Common myeloid progenitor, CD34-positive (primary cell): ENCODE results near the gene DAD1. TPM values are rescaled to one million over a fixed set of nuclear protein-coding genes. Genes with fewer than 3 reads are reported as not detected.
"Not testable (repeated sequence)": the region's sequence is repeated elsewhere in the genome, so short reads cannot be mapped to it uniquely, and the experiment has no call there.

Source experiments
- CTCF ChIA-PET: fragments of 350-600 bp; sonication (Branson Sonifier 250); formaldehyde crosslinking; loops from one replicate; lab custom pipeline; 2021; ENCODE audit warnings: antibody characterized with exemption; lab: Charles Lee
- POLR2A ChIA-PET: fragments of 350-600 bp; sonication (Branson Sonifier 250); formaldehyde crosslinking; loops from one replicate; lab custom pipeline; 2021; ENCODE audit warnings: antibody characterized with exemption; lab: Charles Lee
- DNase-seq, 3 donors: peaks; one replicate each; pipeline versions ENCODE4 v3.0.0 to v3.0.0-alpha.2; 2013
- H3K27ac ChIP-seq, 2 experiments: 1 replicate in 1 of 2; 2 replicates in 1 of 2; pipeline ENCODE4 v1.7.0; 2013; ENCODE audit warnings: inconsistent platforms in 2 of 2, low read length in 2 of 2, mild to moderate bottlenecking in 2 of 2, low read depth in 1 of 2, moderate library complexity in 1 of 2; ENCODE audit not compliant: severe bottlenecking in 2 of 2, insufficient read depth in 1 of 2, poor library complexity in 1 of 2
- H3K27me3 ChIP-seq, 5 experiments: replicated peaks in 2 of 5; 1 replicate in 3 of 5; 2 replicates in 2 of 5; pipeline versions ENCODE4 v1.6.1 to v1.7.0; 2013; ENCODE audit warnings: low read length in 4 of 5, mild to moderate bottlenecking in 2 of 5, moderate library complexity in 2 of 5, inconsistent platforms in 1 of 5; ENCODE audit not compliant: insufficient read depth in 5 of 5, control insufficient read depth in 4 of 5
- H3K36me3 ChIP-seq, 4 experiments: 1 replicate in 2 of 4; 2 replicates in 2 of 4; pipeline versions ENCODE4 v1.6.1 to v1.7.0; 2013; ENCODE audit warnings: low read length in 3 of 4, control low read depth in 1 of 4, mild to moderate bottlenecking in 1 of 4; ENCODE audit not compliant: control insufficient read depth in 4 of 4, insufficient read depth in 4 of 4
- H3K4me1 ChIP-seq, 4 experiments: 1 replicate in 3 of 4; 2 replicates in 1 of 4; pipeline versions ENCODE4 v1.6.1 to v1.7.1; 2013; ENCODE audit warnings: low read length in 3 of 4, mild to moderate bottlenecking in 3 of 4, control low read depth in 1 of 4, inconsistent platforms in 1 of 4, moderate library complexity in 1 of 4; ENCODE audit not compliant: control insufficient read depth in 4 of 4, insufficient read depth in 4 of 4; ENCODE audit errors: control extremely low read depth in 1 of 4
- H3K4me3 ChIP-seq, 7 experiments: 1 replicate in 4 of 7; 2 replicates in 3 of 7; pipeline versions ENCODE4 v1.5.1 to v1.7.0; 2013; ENCODE audit warnings: mild to moderate bottlenecking in 7 of 7, low read length in 6 of 7, moderate library complexity in 6 of 7, inconsistent platforms in 2 of 7, low read depth in 2 of 7, control low read depth in 1 of 7; ENCODE audit not compliant: insufficient read depth in 4 of 7, control insufficient read depth in 1 of 7; ENCODE audit errors: extremely low read depth in 1 of 7
- H3K9me3 ChIP-seq, 5 experiments: 1 replicate in 4 of 5; 2 replicates in 1 of 5; pipeline versions ENCODE4 v1.6.1 to v1.7.1; 2013; ENCODE audit warnings: low read length in 4 of 5, mild to moderate bottlenecking in 2 of 5, inconsistent platforms in 1 of 5, low read depth in 1 of 5, moderate library complexity in 1 of 5; ENCODE audit not compliant: control insufficient read depth in 4 of 5, insufficient read depth in 2 of 5; ENCODE audit errors: control extremely low read depth in 1 of 5
- WGBS: methylation state at CpG from one replicate; pipeline ENCODE4 v1.1.5; 2013; ENCODE audit not compliant: insufficient coverage; 5-methylcytosine and 5-hydroxymethylcytosine counted together
- polyA plus RNA-seq: library from polyadenylated mRNA; unstranded; fragments of 120-200 nt; gene quantifications from one replicate; pipeline ENCODE4 v1.2.1, GENCODE V29; 2013

DAD1 gene
- polyA plus RNA-seq = 176 TPM

GRCh38 chr14:22589096-22589839 lies at the start of gene DAD1:
Gene DAD1, minus strand, starts transcription at chr14:22589224. Its CDS starts 67 bp downstream, at chr14:22589157.
- peak; percentile 100 for DNase-seq
- Histone ChIP-seq H3K36me3 (peaks cover 0 to 1% (median under 1%) of the 10 kb centered on the region in 4 experiments), H3K27ac (peak within 1 kb of the TSS; percentile 93 to 94), H3K9me3 (no peaks in the 10 kb centered on the region), H3K4me1 (peaks cover 14 to 36% (median 27%) of the 10 kb centered on the region in 4 experiments), H3K4me3 (peak within 1 kb of the TSS; percentile 58 to 98 (median 94)), H3K27me3 (no peaks in the 10 kb centered on the region)
- CTCF ChIA-PET = interaction anchor here (0.6 to 6.9 kb wide), 15 partner anchors 8 to 470 kb away, joined by 3 to 48 read pairs (median 3); partner anchors contain the start of genes ABHD4 and OR6J1
- POLR2A ChIA-PET = interaction anchor here (0.6 to 1.5 kb wide), 4 partner anchors 9 to 469 kb away, joined by 3 to 5 read pairs (median 3); no protein-coding TSS in a partner anchor
- WGBS = 0% methylated on average over 31 of the region's 44 CpGs

GRCh38 chr14:22635980-22636379 lies 47.0 kb upstream of the DAD1 start:
- H3K27ac ChIP-seq, DNase-seq, POLR2A ChIA-PET, H3K36me3 ChIP-seq, H3K4me1 ChIP-seq, H3K4me3 ChIP-seq, H3K9me3 ChIP-seq, H3K27me3 ChIP-seq: not testable (repeated sequence)
- no CpG with 5 or more reads among the region's 1 CpG for WGBS
- CTCF ChIA-PET = interaction anchor here (0.9 kb wide), 1 partner anchor 65 kb away, joined by 3 read pairs; no protein-coding TSS in a partner anchor

GRCh38 chr14:22634233-22634900 lies 45.3 kb upstream of the DAD1 start:
- H3K27ac ChIP-seq = no peak overlapping the region
- no peaks in the 10 kb centered on the region for H3K27me3 ChIP-seq
- CTCF ChIA-PET = interaction anchor here (1.9 kb wide), 1 partner anchor 10 kb away, joined by 7 read pairs; the partner anchor contains the start of gene OR6J1
- H3K36me3 ChIP-seq = no peaks in the 10 kb centered on the region
- H3K9me3 ChIP-seq = peaks cover 0 to 9% (median 4%) of the 10 kb centered on the region in 5 experiments
- DNase-seq = no peak
- H3K4me1 ChIP-seq = no peaks in the 10 kb centered on the region
- POLR2A ChIA-PET = no interaction called here
- 94% methylated on average over 8 of the region's 8 CpGs for WGBS
- no peak overlapping the region for H3K4me3 ChIP-seq

- H3K27ac ChIP-seq = no peak overlapping the region
Measured at GRCh38 chr14:22630486-22630885, 41.5 kb upstream of the DAD1 start.

GRCh38 chr14:22630066-22630465 lies 41.0 kb upstream of the DAD1 start:
- no peak overlapping the region for H3K4me3 ChIP-seq
- ChIA-PET CTCF (interaction anchor here (1.0 kb wide), 1 partner anchor 21 kb away, joined by 3 read pairs; no protein-coding TSS in a partner anchor), POLR2A (no interaction called here)
- H3K36me3 ChIP-seq = no peaks in the 10 kb centered on the region
- H3K9me3 ChIP-seq = peaks cover 0 to 9% (median 4%) of the 10 kb centered on the region in 5 experiments
- H3K27me3 ChIP-seq = no peaks in the 10 kb centered on the region
- no peak overlapping the region for H3K27ac ChIP-seq
- DNase-seq = no peak
- WGBS = 95% methylated on average over 3 of the region's 3 CpGs
- no peaks in the 10 kb centered on the region for H3K4me1 ChIP-seq

More at GRCh38 chr14:22630486-22630885, 41.5 kb upstream of the DAD1 start:
- ChIA-PET CTCF (interaction anchor here (1.0 kb wide), 1 partner anchor 21 kb away, joined by 3 read pairs; no protein-coding TSS in a partner anchor), POLR2A (no interaction called here)
- 91% methylated on average over 1 of the region's 2 CpGs for WGBS
- no peaks in the 10 kb centered on the region for H3K36me3 ChIP-seq
- no peaks in the 10 kb centered on the region for H3K4me1 ChIP-seq
- DNase-seq = no peak
- H3K9me3 ChIP-seq = peaks cover 0 to 9% (median 4%) of the 10 kb centered on the region in 5 experiments
- H3K4me3 ChIP-seq = no peak overlapping the region
- no peaks in the 10 kb centered on the region for H3K27me3 ChIP-seq

GRCh38 chr14:22629361-22629760 lies 40.3 kb upstream of the DAD1 start:
- Histone ChIP-seq H3K27ac (no peak overlapping the region), H3K9me3 (peaks cover 0 to 9% (median 4%) of the 10 kb centered on the region in 5 experiments), H3K36me3 (no peaks in the 10 kb centered on the region), H3K27me3 (no peaks in the 10 kb centered on the region), H3K4me3 (no peak overlapping the region), H3K4me1 (no peaks in the 10 kb centered on the region)
- DNase-seq = no peak
- WGBS = 90% methylated on average over 3 of the region's 5 CpGs
- CTCF ChIA-PET = interaction anchor here (1.0 kb wide), 1 partner anchor 28 kb away, joined by 3 read pairs; no protein-coding TSS in a partner anchor
- POLR2A ChIA-PET = no interaction called here
